Skin epidermis (tissue), 12 donors: ENCODE data around the gene ZFHX2.

Source experiments
- H3K27ac ChIP-seq, 21 experiments: fragments of 200-600 bp; sonication (generic) in 11 of 21; one replicate each; pipeline ENCODE4 v1.5.0; 2020; ENCODE audit warnings: mild to moderate bottlenecking in 3 of 21, inconsistent platforms in 2 of 21, moderate library complexity in 2 of 21
- H3K4me3 ChIP-seq, 7 experiments: fragments of 200-600 bp; sonication (generic) in 2 of 7; one replicate each; pipeline ENCODE4 v1.5.0; 2020; ENCODE audit warnings: inconsistent platforms in 2 of 7, mild to moderate bottlenecking in 2 of 7, moderate library complexity in 1 of 7

ZFHX2 gene

DNA sequence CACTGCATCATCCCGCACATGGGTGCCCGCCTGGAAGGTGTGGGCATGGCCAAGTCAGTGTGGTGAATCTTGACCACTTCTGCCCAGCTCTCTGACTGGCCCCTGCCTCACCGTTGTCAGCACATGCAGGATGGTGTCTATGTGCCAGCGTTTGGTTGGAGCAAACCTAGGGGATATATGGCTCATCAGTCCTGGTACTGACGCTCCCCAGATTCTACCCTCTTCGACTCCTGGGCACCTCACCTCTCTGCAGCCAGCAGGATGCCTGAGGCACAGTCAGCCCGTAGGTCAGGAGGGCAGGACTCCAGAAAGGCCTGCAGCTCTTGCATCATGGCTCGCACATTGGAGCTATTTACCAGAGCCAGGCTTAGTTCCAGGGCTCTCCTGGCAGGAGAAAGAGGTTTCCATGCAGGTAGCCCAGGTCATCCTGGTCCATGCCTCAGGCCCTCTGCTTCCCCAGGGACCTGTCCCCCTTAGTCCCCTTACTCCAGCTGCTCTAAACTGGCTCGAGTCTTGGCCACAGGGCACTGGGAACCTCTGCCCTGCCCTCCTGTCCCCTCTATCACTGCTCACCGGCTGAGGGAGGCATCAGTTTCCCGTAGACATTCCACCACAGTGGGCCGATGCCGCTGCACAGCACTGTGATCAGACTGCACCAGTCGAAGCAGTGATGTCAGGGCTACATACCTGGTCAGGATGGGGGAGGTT lies 12.1 kb upstream of the ZFHX2 start:
- Histone ChIP-seq H3K27ac (no peak overlapping the region), H3K4me3 (no peak overlapping the region)

DNA sequence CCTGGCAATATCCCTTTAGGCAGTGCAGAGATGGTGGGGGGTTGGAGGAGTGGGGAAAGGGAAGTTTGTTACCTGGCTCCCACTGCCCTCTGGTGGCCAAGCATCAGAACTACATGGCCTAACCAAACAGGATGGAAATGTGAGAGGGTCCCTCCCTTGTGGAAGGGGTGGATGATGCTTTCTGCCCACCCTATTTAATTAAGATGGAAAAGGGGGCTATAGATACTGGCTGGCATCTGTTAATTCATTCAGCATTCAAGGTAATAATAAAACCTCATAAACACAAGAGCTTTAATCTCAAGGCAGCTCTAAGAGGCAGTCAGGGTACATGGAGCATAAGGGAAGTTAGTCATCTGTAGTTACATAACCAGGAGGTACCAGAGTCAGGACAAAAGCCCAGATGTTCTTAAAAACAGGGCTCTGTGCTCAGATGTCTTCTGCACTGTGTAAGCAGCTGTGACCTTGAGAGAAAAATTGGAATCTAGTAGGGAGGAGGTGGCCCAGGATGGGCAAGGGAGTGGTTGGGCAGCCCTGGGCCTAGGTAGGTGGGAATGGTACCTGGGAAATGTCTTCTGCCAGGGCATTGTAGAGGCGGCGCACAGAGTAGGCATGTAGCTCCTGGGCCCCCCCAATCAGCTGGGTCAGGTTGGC lies 11.4 kb upstream of the ZFHX2 start:
- Histone ChIP-seq H3K27ac (no peak overlapping the region), H3K4me3 (no peak overlapping the region)

DNA sequence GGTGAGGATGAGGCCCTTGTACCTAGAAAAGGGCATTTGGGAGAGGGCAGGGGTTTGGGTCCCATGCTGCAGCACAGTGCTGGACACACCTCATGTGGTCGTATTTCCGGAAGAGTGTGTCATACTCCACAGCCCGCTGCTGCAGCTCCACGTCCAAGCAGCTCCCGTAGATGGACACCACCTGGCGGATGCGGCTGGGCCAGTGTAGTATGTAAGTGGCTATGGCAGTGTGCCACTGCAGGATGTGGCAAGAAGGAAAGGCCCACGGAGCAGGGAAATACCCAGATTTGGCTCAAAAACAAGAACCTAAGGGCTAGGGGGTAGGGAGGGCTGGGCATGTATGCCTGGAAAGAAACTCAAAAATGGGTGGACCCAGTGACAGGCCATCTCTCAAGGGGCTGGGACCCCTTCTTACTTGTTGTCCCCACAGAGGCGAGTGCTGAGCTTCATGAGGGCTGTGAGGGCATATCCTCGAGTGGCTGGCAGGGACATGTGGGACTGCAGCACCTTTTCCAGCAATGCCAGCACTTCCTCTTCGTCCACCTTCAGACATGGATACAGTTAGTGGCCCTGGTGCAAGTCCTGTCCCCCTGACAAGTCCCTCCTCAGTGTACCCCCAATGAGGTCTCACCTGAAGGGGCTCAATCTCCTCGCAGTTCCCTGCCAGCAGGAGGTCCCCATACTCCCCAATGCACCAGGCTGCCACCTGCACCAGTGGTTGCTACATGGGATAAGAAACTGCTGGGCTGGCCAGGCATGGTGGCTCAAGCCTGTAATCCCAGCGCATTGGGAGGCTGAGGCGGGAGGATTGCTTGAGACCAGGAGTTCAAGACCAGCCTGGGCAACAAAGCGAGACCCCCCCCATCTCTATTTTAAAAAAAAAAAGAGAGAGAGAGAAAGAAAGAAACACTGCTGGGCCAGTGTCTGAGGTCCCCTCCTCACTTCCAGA lies 10.6 kb upstream of the ZFHX2 start:
- Histone ChIP-seq H3K4me3 (no peak overlapping the region), H3K27ac (no peak overlapping the region)

- H3K27ac ChIP-seq: peak overlapping the region in 1 of 21 experiments; percentile 50
Observed at GRCh38 chr14:23561259-23561658, 9.7 kb upstream of the ZFHX2 start.

GRCh38 chr14:23559926-23560520 lies 8.5 kb upstream of the ZFHX2 start:
- no peak overlapping the region for H3K27ac ChIP-seq
- H3K4me3 ChIP-seq: no peak overlapping the region

More at GRCh38 chr14:23561259-23561658, 9.7 kb upstream of the ZFHX2 start:
- no peak overlapping the region for H3K4me3 ChIP-seq

GRCh38 chr14:23559010-23559925 lies 7.7 kb upstream of the ZFHX2 start:
- H3K27ac ChIP-seq: no peak overlapping the region
- H3K4me3 ChIP-seq: no peak overlapping the region

DNA sequence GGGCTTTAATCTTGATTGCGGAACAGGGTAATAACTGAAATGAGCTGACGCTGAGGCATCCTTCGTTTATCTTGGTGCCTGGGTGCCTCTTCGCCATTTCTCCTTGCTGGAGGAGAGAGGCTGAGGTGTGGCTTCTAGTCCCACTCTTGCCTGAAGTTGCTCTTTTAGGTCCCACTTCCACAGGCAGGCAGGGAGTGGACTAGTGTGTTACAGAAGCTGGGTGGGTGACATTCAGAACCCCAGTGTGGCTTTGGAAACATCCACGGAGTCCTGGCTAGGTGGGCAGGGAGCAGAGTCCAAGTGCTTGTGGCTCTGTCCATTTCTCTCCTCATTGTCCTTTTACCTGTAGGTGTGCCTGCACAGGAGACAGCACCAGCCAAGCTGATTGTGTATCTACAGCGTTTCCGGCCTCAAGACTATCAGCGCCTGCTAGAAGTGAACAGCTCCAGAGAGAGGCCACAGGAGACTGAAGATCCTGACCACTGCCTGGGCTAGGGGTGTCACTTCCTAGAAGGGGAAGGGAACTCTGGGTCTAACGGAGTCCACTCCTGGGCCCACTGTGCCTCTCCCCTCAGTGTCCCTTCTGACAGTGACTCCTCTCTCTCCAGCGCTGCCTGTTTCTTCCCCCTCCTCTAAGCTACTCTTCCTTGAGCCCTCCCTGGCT lies 6.9 kb upstream of the ZFHX2 start:
- H3K27ac ChIP-seq: no peak overlapping the region
- no peak overlapping the region for H3K4me3 ChIP-seq

DNA sequence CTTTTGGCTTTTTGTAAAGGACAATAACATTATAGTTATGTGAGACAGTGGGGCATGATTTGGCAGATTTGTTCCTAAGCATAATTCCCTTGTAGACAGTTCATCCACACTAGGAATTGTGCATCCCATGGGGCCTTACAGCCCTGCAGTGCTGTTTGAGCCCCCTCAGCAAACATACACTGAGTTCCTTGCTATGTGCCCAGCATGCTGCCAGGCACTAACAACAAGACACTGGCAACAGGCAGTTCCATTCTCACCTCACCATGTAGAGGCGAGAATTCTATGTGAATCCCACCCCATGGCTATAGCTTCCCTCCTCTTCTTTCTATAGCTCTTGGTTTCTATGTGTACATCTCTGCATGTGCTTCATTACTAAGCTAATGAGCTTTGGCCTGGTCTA lies 6.4 kb upstream of the ZFHX2 start:
- H3K27ac ChIP-seq: peak overlapping the region in 4 of 21 experiments; percentile 2 to 96 (median 39)
- H3K4me3 ChIP-seq: no peak overlapping the region

DNA sequence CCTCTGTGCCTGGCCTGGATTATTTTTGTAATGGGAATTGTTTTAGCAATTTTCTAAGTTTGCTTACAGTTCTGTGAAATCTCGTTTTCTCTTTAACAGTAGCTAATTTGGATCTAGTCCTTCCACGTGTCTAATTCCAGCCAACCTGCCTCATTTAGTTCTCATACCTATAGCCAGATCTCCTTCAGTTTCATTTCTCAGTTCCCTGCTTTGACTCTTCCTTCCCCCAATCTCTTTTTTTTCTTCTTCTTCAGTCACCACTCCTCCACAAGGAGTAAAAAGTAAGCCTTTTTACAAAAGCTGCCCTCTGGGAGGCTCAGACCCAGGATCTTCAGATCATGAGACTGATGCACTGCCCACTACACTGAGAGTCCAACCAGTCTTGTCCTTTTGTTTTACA lies 6.0 kb upstream of the ZFHX2 start:
- H3K4me3 ChIP-seq: peak overlapping the region in 1 of 7 experiments; percentile 89

GRCh38 chr14:23556700-23557440 lies 5.3 kb upstream of the ZFHX2 start:
- Histone ChIP-seq H3K27ac (peak overlapping the region; percentile 85 to 99 (median 96)), H3K4me3 (peak overlapping the region; percentile 50 to 93 (median 86))

More for the DNA sequence above, 6.0 kb upstream of the ZFHX2 start:
- H3K27ac ChIP-seq: peak overlapping the region in 6 of 21 experiments; percentile 2 to 96 (median 75)

DNA sequence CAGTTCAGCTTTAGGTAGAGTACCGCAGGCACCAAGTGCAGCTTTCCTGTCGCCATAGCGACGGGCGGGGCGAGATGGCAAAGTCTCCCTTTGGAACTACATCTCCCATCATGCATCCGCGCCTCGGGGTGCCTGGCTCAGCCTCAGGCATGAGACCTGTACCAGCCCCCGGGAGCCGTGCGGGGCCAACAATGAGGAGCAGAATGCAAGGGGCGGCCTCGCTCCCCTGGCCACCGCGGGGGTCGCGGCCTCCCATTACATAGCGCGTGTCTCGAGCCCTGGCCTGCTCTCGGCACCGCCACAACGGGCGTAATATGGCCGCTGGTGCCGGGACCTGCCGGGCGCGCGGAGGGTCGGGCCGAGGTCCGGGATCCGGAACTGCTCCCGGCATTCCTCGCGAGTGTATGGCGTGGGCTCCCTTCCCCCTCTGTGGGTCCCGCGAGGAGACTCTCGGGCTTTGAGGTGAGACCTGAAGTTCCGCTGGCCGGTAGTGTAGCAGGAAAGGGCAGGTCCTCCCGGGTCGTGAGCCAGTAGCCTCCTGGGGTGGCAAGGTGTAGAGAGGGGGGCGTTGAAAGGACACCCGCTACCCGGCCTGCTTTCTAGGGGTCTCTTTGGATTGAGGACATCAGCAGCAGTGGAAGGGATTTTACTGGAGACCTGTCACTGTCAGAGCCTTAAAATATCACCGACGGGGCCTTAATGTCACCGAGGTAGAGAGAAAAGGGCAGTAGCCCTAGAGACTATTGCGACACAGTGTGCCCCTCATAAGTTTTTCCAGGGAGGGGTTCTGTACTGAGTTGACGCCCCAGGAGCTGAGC lies 4.5 kb upstream of the ZFHX2 start, which contains the start of gene THTPA:
Gene THTPA (plus strand): TSS at position 390 of the 818 bp plus-strand sequence. CDS start 487 bp downstream, outside the sequence.
- Histone ChIP-seq H3K4me3 (peak within 1 kb of the TSS; percentile 50 to 93 (median 86)), H3K27ac (peak within 1 kb of the TSS; percentile 85 to 99 (median 96))

- Histone ChIP-seq H3K4me3 (peak overlapping the region; percentile 50 to 93 (median 86)), H3K27ac (peak overlapping the region; percentile 85 to 99 (median 96))
Observed at GRCh38 chr14:23555533-23555881, 3.9 kb upstream of the ZFHX2 start.

- Histone ChIP-seq H3K27ac (peak overlapping the region in 17 of 21 experiments; percentile 3 to 75 (median 55)), H3K4me3 (peak overlapping the region; percentile 34 to 59 (median 53))
Observed at GRCh38 chr14:23550812-23551265, 726 bp downstream of the ZFHX2 start.

DNA sequence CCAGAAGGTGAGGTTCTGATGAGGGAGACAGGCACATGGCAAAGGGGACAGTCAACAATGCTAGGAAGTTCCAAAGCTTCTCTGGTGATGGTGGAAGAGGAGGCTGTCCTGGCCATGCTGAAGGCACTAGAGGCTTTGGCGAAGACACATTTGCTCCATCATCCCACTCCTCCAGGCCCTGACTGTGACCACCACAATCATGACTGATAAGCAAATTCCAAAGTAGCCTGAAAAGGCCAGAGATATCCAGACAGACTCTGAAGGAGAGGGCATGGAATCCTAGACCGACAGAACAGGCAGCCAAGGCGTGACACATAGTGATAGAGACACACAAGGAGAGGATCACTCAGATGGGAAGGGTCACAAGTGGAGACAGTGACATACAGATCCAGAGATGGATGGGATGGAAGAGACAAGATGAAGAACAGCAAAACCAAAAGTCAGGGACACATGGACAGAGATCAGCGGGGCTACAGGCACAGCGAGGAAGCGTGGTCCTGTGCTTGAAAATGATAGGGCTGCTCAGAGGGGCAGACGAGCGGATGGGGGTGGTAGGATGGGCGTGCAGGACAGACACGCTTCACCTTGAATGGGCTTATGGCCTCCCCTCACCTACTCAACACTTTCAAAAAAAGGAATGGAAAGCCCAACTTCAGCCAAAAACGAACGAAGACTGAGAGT lies 1.3 kb downstream of the ZFHX2 start:
- H3K4me3 ChIP-seq: peak overlapping the region; percentile 34 to 59 (median 53)
- peak overlapping the region in 5 of 21 experiments; percentile 56 to 75 (median 71) for H3K27ac ChIP-seq

DNA sequence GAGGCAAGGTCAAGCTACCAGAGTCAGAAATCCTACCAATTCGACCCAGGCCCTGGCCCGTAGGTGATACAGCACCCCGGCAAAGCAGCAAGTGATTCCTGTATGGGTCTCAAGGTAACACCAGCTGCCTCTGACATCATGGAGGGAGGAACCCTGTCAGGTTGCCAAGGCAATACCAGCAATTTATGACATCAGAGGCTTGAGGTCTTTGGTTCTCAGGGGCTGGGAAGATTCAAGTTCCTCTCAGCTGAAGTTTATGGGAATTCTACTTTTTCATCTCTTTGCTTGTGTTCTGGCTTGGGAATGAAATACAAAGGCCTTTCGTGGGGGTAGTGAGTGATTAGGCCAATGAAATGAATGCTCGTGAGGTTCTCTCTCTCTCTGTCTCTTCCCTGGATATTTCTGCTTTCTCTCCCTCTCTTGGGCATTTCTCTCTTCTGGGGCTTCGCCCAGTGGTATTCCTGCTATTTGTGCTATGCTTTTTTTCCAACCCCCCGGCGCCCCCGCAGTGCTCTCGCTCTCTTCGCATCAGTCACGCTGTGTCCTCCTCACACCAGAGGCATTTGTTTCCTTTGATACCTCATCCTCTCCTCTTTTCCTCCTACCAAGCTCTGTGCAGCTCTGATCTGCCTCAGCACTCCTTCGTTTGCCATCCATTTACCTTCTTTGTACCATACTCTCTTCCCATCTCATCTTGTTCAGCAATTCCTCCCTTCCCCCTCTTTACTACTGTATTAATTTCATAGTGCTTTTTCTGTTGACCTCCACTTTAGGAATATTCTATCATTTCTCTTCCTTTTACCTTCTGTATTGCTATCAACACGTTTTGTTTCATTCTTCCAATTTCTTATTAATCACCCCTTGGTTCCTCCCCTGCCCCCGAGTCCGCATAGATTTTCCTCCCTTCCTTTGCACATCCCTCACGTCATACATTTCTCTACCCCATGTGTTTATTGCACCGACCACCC lies 2.9 kb downstream of the ZFHX2 start:
- no peak overlapping the region for H3K4me3 ChIP-seq
- no peak overlapping the region for H3K27ac ChIP-seq
